ENCODE results near the gene VBP1.

DNA sequence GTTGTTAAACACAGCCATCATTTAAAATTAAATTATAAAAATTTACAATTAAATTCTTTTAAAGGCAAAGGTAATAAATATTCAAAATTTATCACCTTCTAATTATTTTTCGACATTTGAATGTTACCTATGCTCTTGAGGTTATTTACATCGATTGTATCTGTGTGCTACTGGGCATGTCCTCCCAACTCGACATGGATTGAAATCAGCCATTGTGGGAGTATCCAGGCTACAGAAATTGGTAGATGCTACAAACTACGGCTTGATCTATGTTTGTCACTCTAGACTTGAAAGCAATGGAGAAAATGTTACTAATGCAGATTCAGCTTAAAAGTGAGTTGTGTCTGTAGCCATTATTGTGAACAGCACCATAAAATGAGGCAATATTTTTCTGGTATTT lies 2.5 kb upstream of the VBP1 start:
- no peak for TF ChIP-seq EP300 (IDR thresholded peaks at IDR 0.05; ENCODE audit: borderline replicate concordance in 1 of 2, low read depth in 2 of 2, low read length in 2 of 2)
- TF ChIP-seq, protein P1, sequence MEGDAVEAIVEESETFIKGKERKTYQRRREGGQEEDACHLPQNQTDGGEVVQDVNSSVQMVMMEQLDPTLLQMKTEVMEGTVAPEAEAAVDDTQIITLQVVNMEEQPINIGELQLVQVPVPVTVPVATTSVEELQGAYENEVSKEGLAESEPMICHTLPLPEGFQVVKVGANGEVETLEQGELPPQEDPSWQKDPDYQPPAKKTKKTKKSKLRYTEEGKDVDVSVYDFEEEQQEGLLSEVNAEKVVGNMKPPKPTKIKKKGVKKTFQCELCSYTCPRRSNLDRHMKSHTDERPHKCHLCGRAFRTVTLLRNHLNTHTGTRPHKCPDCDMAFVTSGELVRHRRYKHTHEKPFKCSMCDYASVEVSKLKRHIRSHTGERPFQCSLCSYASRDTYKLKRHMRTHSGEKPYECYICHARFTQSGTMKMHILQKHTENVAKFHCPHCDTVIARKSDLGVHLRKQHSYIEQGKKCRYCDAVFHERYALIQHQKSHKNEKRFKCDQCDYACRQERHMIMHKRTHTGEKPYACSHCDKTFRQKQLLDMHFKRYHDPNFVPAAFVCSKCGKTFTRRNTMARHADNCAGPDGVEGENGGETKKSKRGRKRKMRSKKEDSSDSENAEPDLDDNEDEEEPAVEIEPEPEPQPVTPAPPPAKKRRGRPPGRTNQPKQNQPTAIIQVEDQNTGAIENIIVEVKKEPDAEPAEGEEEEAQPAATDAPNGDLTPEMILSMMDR (IDR thresholded peaks at IDR 0.05; ENCODE audit: control extremely low read depth in 1 of 3, insufficient read depth in 1 of 3, low read depth in 1 of 3, low read length in 3 of 3): no peak
- no peak for TF ChIP-seq SIRT6 (IDR thresholded peaks at IDR 0.05; ENCODE audit: low read length)
- TF ChIP-seq EZH2 (IDR thresholded peaks at IDR 0.05; ENCODE audit: low read depth, low read length, severe bottlenecking): no peak
- no peak for TF ChIP-seq BACH1 (IDR thresholded peaks at IDR 0.05; ENCODE audit: low read length)
- TF ChIP-seq SP4 (IDR thresholded peaks at IDR 0.05; ENCODE audit: low read length): no peak
- TF ChIP-seq RFX5 (IDR thresholded peaks at IDR 0.05; ENCODE audit: borderline replicate concordance, low read depth, low read length): no peak
- no peak for TF ChIP-seq JUND (IDR thresholded peaks at IDR 0.05; ENCODE audit: low read length)
- TF ChIP-seq SIX5 (IDR thresholded peaks at IDR 0.05; ENCODE audit: low read depth, low read length): no peak
- TF ChIP-seq MAFK (IDR thresholded peaks at IDR 0.05; ENCODE audit: low read depth, low read length): no peak
- no peak for TF ChIP-seq YY1 (IDR thresholded peaks at IDR 0.05; ENCODE audit: low read depth, low read length)
- TF ChIP-seq NANOG (IDR thresholded peaks at IDR 0.05; ENCODE audit: insufficient read depth, low read depth, low read length, poor library complexity, severe bottlenecking): no peak

Data from H1 (cell line).